Nephron progenitor cell (in vitro differentiated cells): ENCODE data around the gene PSMA7.
A peak's percentile ranks its signal among the peaks of the same experiment; 100 is the strongest.

Source experiments
- DNase-seq: peaks from one replicate; pipeline ENCODE4 v3.0.0; 2021
- H3K27ac Mint-ChIP-seq: 2 replicates; pipeline ENCODE4 v1.8.0; 2021; ENCODE audit warnings: mild to moderate bottlenecking, moderate library complexity, mixed read lengths
- H3K27me3 Mint-ChIP-seq: 2 replicates; pipeline ENCODE4 v1.8.0; 2021; ENCODE audit warnings: mild to moderate bottlenecking, low read depth, mixed read lengths; ENCODE audit not compliant: poor library complexity
- H3K36me3 Mint-ChIP-seq: 2 replicates; pipeline ENCODE4 v1.8.0; 2021; ENCODE audit warnings: low read depth, mixed read lengths
- H3K4me1 Mint-ChIP-seq: 2 replicates; pipeline ENCODE4 v1.8.0; 2021; ENCODE audit warnings: mixed read lengths
- H3K4me3 Mint-ChIP-seq: 2 replicates; pipeline ENCODE4 v1.8.0; 2021; ENCODE audit warnings: mild to moderate bottlenecking, moderate library complexity, mixed read lengths
- H3K9me3 Mint-ChIP-seq: 2 replicates; pipeline ENCODE4 v1.8.0; 2021; ENCODE audit warnings: mild to moderate bottlenecking, moderate library complexity, mixed read lengths
- TF ChIP-seq, protein P1 (sequence below): fragments of 200-600 bp; sonication (generic); IDR thresholded peaks from 2 replicates; pipeline ENCODE4 v1.5.0; 2021; ENCODE audit warnings: antibody characterized with exemption

Gene PSMA7

DNA sequence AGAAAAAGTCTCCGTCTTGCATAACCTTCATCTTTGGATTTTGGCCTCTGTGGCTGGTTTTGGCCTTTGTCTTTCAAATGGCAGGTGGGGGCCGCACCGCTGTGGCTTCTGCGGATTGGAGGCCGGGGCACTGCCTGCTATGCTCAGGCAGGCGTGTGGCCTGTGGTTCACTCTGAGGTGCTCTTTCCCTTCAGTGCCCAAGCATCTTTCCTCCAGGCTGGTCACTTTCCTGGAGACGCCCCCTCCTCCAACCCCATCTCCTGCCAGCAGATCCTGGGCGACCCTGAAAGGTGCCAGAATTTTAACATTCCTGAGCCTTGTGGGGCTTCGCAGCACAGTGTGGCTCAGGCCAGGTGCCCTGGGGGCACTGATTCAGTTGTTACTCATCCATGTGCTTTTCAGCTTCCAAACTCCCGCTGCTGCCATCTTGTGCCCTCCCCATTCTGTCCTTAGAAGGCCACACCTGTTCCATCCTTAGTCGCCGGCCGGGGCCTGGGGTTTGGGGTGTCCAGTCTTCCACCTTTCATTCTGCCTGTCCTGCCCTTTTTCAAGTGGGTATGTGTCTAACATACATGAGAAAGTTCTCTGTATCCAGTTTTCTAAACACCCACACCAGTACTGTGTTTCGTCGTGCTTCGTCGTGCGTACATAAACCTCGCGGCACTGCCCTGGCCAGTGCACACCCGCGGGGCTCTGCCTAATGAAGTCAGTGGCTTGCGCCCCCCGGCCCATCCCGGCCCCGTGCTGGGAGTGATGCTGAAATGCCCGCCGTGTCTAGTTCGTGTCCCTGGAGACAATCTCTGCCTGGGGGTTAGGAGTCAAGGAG lies 12.4 kb upstream of the PSMA7 start:
- no peak for DNase-seq
- peak overlapping the region; percentile 79 for H3K27ac Mint-ChIP-seq
- H3K4me3 Mint-ChIP-seq, result no peak overlapping the region
- peaks cover 53% of the 10 kb centered on the region for H3K36me3 Mint-ChIP-seq
- H3K4me1 Mint-ChIP-seq, result peaks cover 30% of the 10 kb centered on the region
- H3K27me3 Mint-ChIP-seq, result peaks cover 9% of the 10 kb centered on the region
- peaks cover 18% of the 10 kb centered on the region for H3K9me3 Mint-ChIP-seq
- TF ChIP-seq, protein P1, sequence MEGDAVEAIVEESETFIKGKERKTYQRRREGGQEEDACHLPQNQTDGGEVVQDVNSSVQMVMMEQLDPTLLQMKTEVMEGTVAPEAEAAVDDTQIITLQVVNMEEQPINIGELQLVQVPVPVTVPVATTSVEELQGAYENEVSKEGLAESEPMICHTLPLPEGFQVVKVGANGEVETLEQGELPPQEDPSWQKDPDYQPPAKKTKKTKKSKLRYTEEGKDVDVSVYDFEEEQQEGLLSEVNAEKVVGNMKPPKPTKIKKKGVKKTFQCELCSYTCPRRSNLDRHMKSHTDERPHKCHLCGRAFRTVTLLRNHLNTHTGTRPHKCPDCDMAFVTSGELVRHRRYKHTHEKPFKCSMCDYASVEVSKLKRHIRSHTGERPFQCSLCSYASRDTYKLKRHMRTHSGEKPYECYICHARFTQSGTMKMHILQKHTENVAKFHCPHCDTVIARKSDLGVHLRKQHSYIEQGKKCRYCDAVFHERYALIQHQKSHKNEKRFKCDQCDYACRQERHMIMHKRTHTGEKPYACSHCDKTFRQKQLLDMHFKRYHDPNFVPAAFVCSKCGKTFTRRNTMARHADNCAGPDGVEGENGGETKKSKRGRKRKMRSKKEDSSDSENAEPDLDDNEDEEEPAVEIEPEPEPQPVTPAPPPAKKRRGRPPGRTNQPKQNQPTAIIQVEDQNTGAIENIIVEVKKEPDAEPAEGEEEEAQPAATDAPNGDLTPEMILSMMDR, result no peak

GRCh38 chr20:62151835-62152364 lies 8.7 kb upstream of the PSMA7 start:
- DNase-seq, result no peak
- TF ChIP-seq, protein P1, result no peak
- Mint-ChIP-seq H3K36me3 (peaks cover 60% of the 10 kb centered on the region), H3K4me1 (peaks cover 33% of the 10 kb centered on the region), H3K27me3 (peaks cover 9% of the 10 kb centered on the region), H3K27ac (no peak overlapping the region), H3K9me3 (peaks cover 22% of the 10 kb centered on the region), H3K4me3 (no peak overlapping the region)

GRCh38 chr20:62151225-62151624 lies 8.0 kb upstream of the PSMA7 start:
- TF ChIP-seq, protein P1, result no peak
- Mint-ChIP-seq H3K27me3 (peaks cover 9% of the 10 kb centered on the region), H3K36me3 (peaks cover 61% of the 10 kb centered on the region), H3K4me3 (no peak overlapping the region), H3K27ac (no peak overlapping the region), H3K9me3 (peaks cover 22% of the 10 kb centered on the region), H3K4me1 (peaks cover 31% of the 10 kb centered on the region)
- no peak for DNase-seq

- peaks cover 64% of the 10 kb centered on the region for H3K36me3 Mint-ChIP-seq
- TF ChIP-seq, protein P1, result no peak
- peaks cover 31% of the 10 kb centered on the region for H3K4me1 Mint-ChIP-seq
- DNase-seq, result no peak
- no peak overlapping the region for H3K4me3 Mint-ChIP-seq
- peaks cover 9% of the 10 kb centered on the region for H3K27me3 Mint-ChIP-seq
- H3K9me3 Mint-ChIP-seq, result peaks cover 22% of the 10 kb centered on the region
- peak overlapping the region; percentile 36 for H3K27ac Mint-ChIP-seq
These were observed 7.0 kb upstream of the PSMA7 start for GRCh38 chr20:62150310-62150575.

DNA sequence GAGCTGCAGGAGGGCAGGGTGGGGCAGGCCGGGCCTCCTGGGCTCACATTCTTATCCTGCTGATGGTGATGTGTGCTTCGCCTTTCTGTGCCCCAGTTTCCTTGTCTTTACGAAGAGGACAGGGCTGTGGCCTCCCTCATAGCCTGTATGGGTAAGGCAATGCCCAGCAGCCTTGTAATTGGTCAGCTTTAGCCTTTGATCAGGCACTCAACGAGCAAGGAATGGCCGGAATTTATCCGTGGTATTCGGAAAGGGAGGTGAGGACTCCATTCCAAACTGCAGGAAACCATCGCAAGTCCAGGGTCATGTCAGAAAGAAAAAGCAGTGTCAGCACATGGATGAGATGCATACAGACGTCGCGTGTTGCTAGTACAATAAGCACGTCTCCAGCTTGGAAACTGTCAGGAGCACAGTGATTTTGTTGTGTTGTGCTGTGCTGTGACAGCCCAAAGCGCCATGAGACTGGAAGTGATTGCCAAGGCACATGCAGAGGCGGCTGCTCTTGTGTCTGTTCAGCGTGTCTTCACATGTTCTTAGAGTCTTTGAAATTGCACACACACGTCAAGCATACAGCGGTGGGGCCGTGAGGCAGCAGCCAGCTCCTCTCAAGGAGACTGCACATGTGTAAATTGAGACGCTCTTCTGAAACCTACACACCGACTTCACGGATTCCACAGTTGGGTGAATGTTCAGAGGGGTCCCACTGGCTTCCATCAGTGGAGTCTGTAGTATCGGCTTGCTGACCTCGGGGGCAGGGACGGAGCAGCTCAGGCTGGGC lies 6.5 kb upstream of the PSMA7 start:
- H3K4me1 Mint-ChIP-seq, result peaks cover 34% of the 10 kb centered on the region
- H3K4me3 Mint-ChIP-seq, result no peak overlapping the region
- TF ChIP-seq, protein P1, result no peak
- DNase-seq, result no peak
- peaks cover 6% of the 10 kb centered on the region for H3K27me3 Mint-ChIP-seq
- peak overlapping the region; percentile 90 for H3K27ac Mint-ChIP-seq
- peaks cover 59% of the 10 kb centered on the region for H3K36me3 Mint-ChIP-seq
- H3K9me3 Mint-ChIP-seq, result peaks cover 22% of the 10 kb centered on the region
